Measurements from ENCODE around the gene GPD2. TPM values are rescaled to one million over a fixed set of nuclear protein-coding genes. Genes with fewer than 3 reads are reported as not detected.

Gene GPD2
- polyA plus RNA-seq, 1 donor (not counting 4 experiments of a cell fraction or from before 2014, with no cell fraction given): 27.6 TPM

- dilution Hi-C loops (cut with MboI; ENCODE audit: extremely low pct_ligation_motif_present, low sequenced_read_pairs): no loop called here
- no peaks in the 10 kb centered on the region for H3K4me1 ChIP-seq (ENCODE audit: control insufficient read depth, extremely low read depth, insufficient read depth, low read length)
Observed at GRCh38 chr2:156619021-156619539, 182.9 kb downstream of the GPD2 start.

GRCh38 chr2:156622491-156622890 lies 186.3 kb downstream of the GPD2 start:
- Histone ChIP-seq H3K9me3 (ENCODE audit: control insufficient read depth, low read depth, low read length) (no peaks in the 10 kb centered on the region), H3K4me1 (ENCODE audit: control insufficient read depth, extremely low read depth, insufficient read depth, low read length) (no peaks in the 10 kb centered on the region), H2AFZ (ENCODE audit: control insufficient read depth, low read length) (no peak overlapping the region), H3K4me3 (ENCODE audit: control insufficient read depth in 2 of 3, extremely low read depth in 1 of 3, insufficient read depth in 2 of 3, low read depth in 1 of 3, low read length in 3 of 3) (no peak overlapping the region), H3K9ac (ENCODE audit: control insufficient read depth, extremely low read depth, insufficient read depth, low read length) (no peak overlapping the region), H3K27ac (ENCODE audit: control insufficient read depth, insufficient read depth, low read length) (no peak overlapping the region), H3K4me2 (ENCODE audit: control insufficient read depth, extremely low read depth, insufficient read depth, low read depth, low read length) (no peak overlapping the region), H3K36me3 (ENCODE audit: control insufficient read depth in 2 of 2, extremely low read depth in 1 of 2, insufficient read depth in 2 of 2, low read length in 2 of 2) (no peaks in the 10 kb centered on the region), H3K9me1 (ENCODE audit: control insufficient read depth, extremely low read depth, insufficient read depth, low read length) (no peaks in the 10 kb centered on the region), H3K79me2 (ENCODE audit: control insufficient read depth, insufficient read depth, low read length) (no peaks in the 10 kb centered on the region), H3K27me3 (ENCODE audit: control insufficient read depth, extremely low read depth, insufficient read depth, low read length) (no peaks in the 10 kb centered on the region), H4K20me1 (ENCODE audit: control insufficient read depth, extremely low read depth, insufficient read depth, low read length) (no peaks in the 10 kb centered on the region)
- DNase-seq (ENCODE audit: low read depth, low spot score): no peak
- no peak for FAIRE-seq
- TF ChIP-seq EZH2 (IDR thresholded peaks at IDR 0.05; ENCODE audit: low read length): no peak
- TF ChIP-seq CTCF (optimal IDR thresholded peaks at IDR 0.05 in 1 of 3, IDR thresholded peaks at IDR 0.05 in 1 of 3, conservative IDR thresholded peaks at IDR 0.05 in 1 of 3; ENCODE audit: extremely low read depth in 1 of 3, insufficient read depth in 2 of 3, low read length in 3 of 3): no peak
- dilution Hi-C loops (cut with MboI; ENCODE audit: extremely low pct_ligation_motif_present, low sequenced_read_pairs): no loop called here

More at GRCh38 chr2:156619021-156619539, 182.9 kb downstream of the GPD2 start:
- Histone ChIP-seq H3K79me2 (ENCODE audit: control insufficient read depth, insufficient read depth, low read length) (no peaks in the 10 kb centered on the region), H3K9ac (ENCODE audit: control insufficient read depth, extremely low read depth, insufficient read depth, low read length) (no peak overlapping the region), H4K20me1 (ENCODE audit: control insufficient read depth, extremely low read depth, insufficient read depth, low read length) (no peaks in the 10 kb centered on the region), H3K36me3 (ENCODE audit: control insufficient read depth in 2 of 2, extremely low read depth in 1 of 2, insufficient read depth in 2 of 2, low read length in 2 of 2) (no peaks in the 10 kb centered on the region), H3K9me3 (ENCODE audit: control insufficient read depth, low read depth, low read length) (no peaks in the 10 kb centered on the region), H3K27ac (ENCODE audit: control insufficient read depth, insufficient read depth, low read length) (no peak overlapping the region), H3K4me3 (ENCODE audit: control insufficient read depth in 2 of 3, extremely low read depth in 1 of 3, insufficient read depth in 2 of 3, low read depth in 1 of 3, low read length in 3 of 3) (no peak overlapping the region), H2AFZ (ENCODE audit: control insufficient read depth, low read length) (no peak overlapping the region), H3K27me3 (ENCODE audit: control insufficient read depth, extremely low read depth, insufficient read depth, low read length) (no peaks in the 10 kb centered on the region), H3K4me2 (ENCODE audit: control insufficient read depth, extremely low read depth, insufficient read depth, low read depth, low read length) (no peak overlapping the region), H3K9me1 (ENCODE audit: control insufficient read depth, extremely low read depth, insufficient read depth, low read length) (no peaks in the 10 kb centered on the region)
- TF ChIP-seq CTCF (optimal IDR thresholded peaks at IDR 0.05 in 1 of 3, IDR thresholded peaks at IDR 0.05 in 1 of 3, conservative IDR thresholded peaks at IDR 0.05 in 1 of 3; ENCODE audit: extremely low read depth in 1 of 3, insufficient read depth in 2 of 3, low read length in 3 of 3): no peak
- no peak for TF ChIP-seq EZH2 (IDR thresholded peaks at IDR 0.05; ENCODE audit: low read length)
- DNase-seq (ENCODE audit: low read depth, low spot score) (no peak), FAIRE-seq (no peak)

Measured in keratinocyte (primary cell).